SK-N-SH treated with all-trans-retinoic acid at 6 μM for 48 hours (cell line): ENCODE data around the gene EXOC3L2.

Experiments
- ARNTL ChIP-seq: fragments of 450-650 bp; formaldehyde crosslinking; IDR thresholded peaks from 2 replicates; pipeline ENCODE4 v1.5.0; 2020; ENCODE audit warnings: low read depth, mild to moderate bottlenecking, moderate library complexity, borderline replicate concordance
- BACH2 ChIP-seq: fragments of 250-450 bp; sonication (Bioruptor Pico); IDR thresholded peaks from 2 replicates; pipeline ENCODE4 v1.9.0; 2021; ENCODE audit warnings: mild to moderate bottlenecking, borderline replicate concordance
- CREB5 ChIP-seq: fragments of 250-450 bp; sonication (Bioruptor Pico); IDR thresholded peaks from 2 replicates; pipeline ENCODE4 v1.5.1; 2020; ENCODE audit warnings: low read depth, mild to moderate bottlenecking, moderate library complexity
- PATZ1 ChIP-seq: fragments of 250-450 bp; sonication (Bioruptor Pico); IDR thresholded peaks from 2 replicates; pipeline ENCODE4 v1.8.0; 2020; ENCODE audit warnings: mild to moderate bottlenecking, moderate library complexity, borderline replicate concordance
- POU6F1 ChIP-seq: fragments of 250-450 bp; sonication (Bioruptor Pico); IDR thresholded peaks from 2 replicates; pipeline ENCODE4 v1.8.0; 2021; ENCODE audit warnings: low read depth, mild to moderate bottlenecking, moderate library complexity, borderline replicate concordance
- SNAI2 ChIP-seq: fragments of 250-450 bp; sonication (Bioruptor Pico); IDR thresholded peaks from 2 replicates; pipeline ENCODE4 v1.5.0; 2020; ENCODE audit warnings: mild to moderate bottlenecking, moderate library complexity
- TCF4 ChIP-seq: fragments of 250-450 bp; sonication (Bioruptor Pico); IDR thresholded peaks from 2 replicates; pipeline ENCODE4 v1.8.0; 2021; ENCODE audit warnings: mild to moderate bottlenecking, moderate library complexity, borderline replicate concordance
- TOX ChIP-seq: fragments of 250-450 bp; sonication (Bioruptor Pico); IDR thresholded peaks from 2 replicates; pipeline ENCODE4 v1.8.0; 2021; ENCODE audit warnings: mild to moderate bottlenecking, moderate library complexity, borderline replicate concordance
- ZFP3 ChIP-seq: fragments of 250-450 bp; sonication (Bioruptor Pico); IDR thresholded peaks from 2 replicates; pipeline ENCODE4 v1.5.0; 2020; ENCODE audit warnings: mild to moderate bottlenecking, moderate library complexity
- ZNF8 ChIP-seq: fragments of 450-650 bp; formaldehyde crosslinking; IDR thresholded peaks from 2 replicates; pipeline ENCODE4 v1.5.0; 2020; ENCODE audit warnings: mild to moderate bottlenecking, moderate library complexity

GRCh38 chr19:45205810-45206209 is 39.4 kb downstream of the EXOC3L2 start:
- TF ChIP-seq BACH2 (no peak), SNAI2 (CRISPR knock-in tag) (no peak), PATZ1 (CRISPR knock-in tag) (no peak), POU6F1 (CRISPR knock-in tag) (no peak), ZNF8 (no peak), ZFP3 (no peak), ARNTL (CRISPR knock-in tag) (no peak), CREB5 (CRISPR knock-in tag) (no peak), TOX (CRISPR knock-in tag) (no peak), TCF4 (CRISPR knock-in tag) (no peak)
